HG03139 (cell line): ENCODE data around the gene RBP5.

Source experiments
- ATAC-seq: cut with Tn5 transposase; IDR thresholded peaks from one replicate; pipeline ENCODE4 v1.9.1; 2021; ENCODE audit not compliant: unreplicated experiment

Gene RBP5

DNA sequence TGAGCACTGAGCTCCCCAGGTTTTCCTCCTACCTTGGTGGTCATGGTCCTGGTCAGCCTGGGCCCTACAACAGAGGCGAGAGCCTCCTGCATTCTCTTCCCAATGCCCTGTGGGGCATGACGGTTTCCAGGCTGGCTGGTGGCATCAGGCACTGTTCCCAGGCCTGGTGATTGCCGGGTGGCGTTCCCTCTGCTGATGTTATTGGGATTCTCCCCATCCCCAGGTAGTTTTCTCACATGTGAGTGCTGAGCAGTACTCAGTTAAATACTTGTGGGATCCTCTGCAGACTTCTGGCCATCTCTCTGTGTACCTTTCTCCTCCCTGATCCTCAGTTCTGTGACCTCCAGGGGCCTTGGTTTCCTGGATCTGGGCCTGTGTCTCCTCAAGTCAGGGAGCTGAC, 52.2 kb downstream of the RBP5 start:
- no peak for ATAC-seq

DNA sequence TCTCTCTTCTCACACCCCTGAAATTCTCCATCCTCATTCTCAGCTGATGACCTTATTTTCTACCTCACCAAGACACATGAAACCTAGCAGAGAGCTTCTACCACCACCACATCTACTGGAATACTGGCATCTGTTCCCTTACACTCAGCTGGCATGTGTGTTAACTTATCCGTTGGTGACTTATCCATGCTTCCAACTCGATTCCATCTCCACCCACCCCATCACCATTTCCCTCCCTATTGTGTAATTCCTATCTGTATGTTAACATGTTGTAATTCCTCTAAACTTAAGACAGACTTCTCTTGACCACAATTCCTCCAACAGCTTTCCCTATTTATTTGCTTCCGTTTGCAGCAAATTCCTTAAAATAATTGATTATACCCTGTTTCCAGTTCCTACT, 52.8 kb downstream of the RBP5 start:
- ATAC-seq: no peak

DNA sequence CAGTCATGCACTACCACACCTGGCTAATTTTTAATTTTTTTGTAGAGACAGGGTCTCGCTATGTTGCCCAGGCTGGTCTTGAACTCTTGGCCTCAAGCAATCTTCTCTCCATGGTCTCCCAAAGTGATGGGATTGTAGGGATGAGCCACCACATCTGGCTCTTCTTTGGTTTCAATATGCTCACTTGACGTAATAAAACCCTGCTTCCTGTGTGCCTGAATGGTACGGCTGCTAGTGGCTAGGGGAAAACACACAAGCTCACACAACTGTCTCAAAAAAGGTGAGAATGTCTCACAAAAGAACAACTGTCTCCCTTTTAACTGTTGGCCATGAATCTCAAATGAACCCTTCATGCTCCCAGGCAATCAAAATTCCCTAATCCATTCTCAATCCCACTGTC, 53.2 kb downstream of the RBP5 start:
- ATAC-seq: no peak

DNA sequence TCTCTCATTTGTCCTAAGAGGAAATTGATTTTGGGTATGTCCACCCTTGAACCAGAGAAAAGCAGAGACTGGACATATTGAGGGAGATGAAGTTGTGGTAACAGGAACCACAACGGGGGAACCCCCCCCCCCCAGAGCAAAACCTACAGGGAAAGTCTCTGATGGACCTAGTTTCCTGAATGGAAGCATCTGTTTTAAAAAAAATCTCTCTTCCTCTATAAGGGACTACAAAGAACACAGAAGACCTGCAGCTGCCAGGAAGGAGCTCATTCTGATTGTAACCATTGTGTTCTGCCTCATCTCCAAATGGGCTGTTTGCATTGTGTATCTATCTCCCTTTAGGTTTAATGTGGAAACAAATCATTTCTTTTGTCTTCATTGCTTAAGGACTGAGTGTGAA, 54.7 kb downstream of the RBP5 start:
- no peak for ATAC-seq
